ENCODE measurements around the gene NRXN3. TPM values are rescaled to one million over a fixed set of nuclear protein-coding genes. Genes with fewer than 3 reads are reported as not detected.

The NRXN3 gene
- total and polyA plus RNA-seq, 2 donors (not counting 1 experiment from before 2014, with no cell fraction given) = not detected

- H3K27ac ChIP-seq (ENCODE audit: low read length in 2 of 2) = no peak overlapping the region
- no peaks in the 10 kb centered on the region for H3K9me3 ChIP-seq (ENCODE audit: control extremely low read depth in 1 of 3, control insufficient read depth in 2 of 3, insufficient read depth in 1 of 3, low read length in 2 of 3)
- ATAC-seq (ENCODE audit: low read depth) = no peak
- Mint-ChIP-seq H3K9me3 (ENCODE audit: insufficient read depth) (no peaks in the 10 kb centered on the region), H3K27ac (no peak overlapping the region), H3K4me3 (no peak overlapping the region), H3K27me3 (no peaks in the 10 kb centered on the region), H3K4me1 (no peaks in the 10 kb centered on the region)
- H3K9ac ChIP-seq (ENCODE audit: low read length) = no peak overlapping the region
- CTCF ChIA-PET = no interaction called here
- WGBS (ENCODE audit: insufficient coverage) = 52% methylated on average over 2 of the region's 2 CpGs
- no peak overlapping the region for H3K4me2 ChIP-seq (replicated peaks; ENCODE audit: low read depth, low read length, poor library complexity, severe bottlenecking)
- H4K20me1 ChIP-seq (ENCODE audit: control insufficient read depth, insufficient read depth, low read length, poor library complexity, severe bottlenecking) = no peaks in the 10 kb centered on the region
- no peak overlapping the region for H3K4me3 ChIP-seq (ENCODE audit: control extremely low read depth in 1 of 5, extremely low read depth in 1 of 5, insufficient read depth in 1 of 5, low read depth in 2 of 5, low read length in 4 of 5)
- H3K79me2 ChIP-seq (ENCODE audit: control insufficient read depth, insufficient read depth, low read length) = no peaks in the 10 kb centered on the region
- no peaks in the 10 kb centered on the region for H3K4me1 ChIP-seq (ENCODE audit: control insufficient read depth in 2 of 2, insufficient read depth in 2 of 2, low read length in 2 of 2)
- TF ChIP-seq CTCF (IDR thresholded peaks at IDR 0.05) (no peak), EZH2 (IDR thresholded peaks at IDR 0.05; ENCODE audit: borderline replicate concordance, insufficient read depth, low read depth, low read length, poor library complexity, severe bottlenecking) (no peak)
- intact Hi-C loops (cut with micrococcal nuclease) = no loop called here
- POLR2A ChIA-PET = no interaction called here
- no peak overlapping the region for H2AFZ ChIP-seq (ENCODE audit: insufficient read depth, low read depth, low read length, poor library complexity, severe bottlenecking)
- DNase-seq = no peak
- H3K27me3 ChIP-seq (replicated peaks in 1 of 4; ENCODE audit: control extremely low read depth in 1 of 4, control insufficient read depth in 3 of 4, insufficient read depth in 4 of 4, low read length in 3 of 4) = no peaks in the 10 kb centered on the region
- H3K36me3 ChIP-seq (replicated peaks in 1 of 2; ENCODE audit: control extremely low read depth in 1 of 2, control insufficient read depth in 1 of 2, extremely low read depth in 1 of 2, insufficient read depth in 2 of 2, low read length in 1 of 2) = no peaks in the 10 kb centered on the region
These were observed 255.2 kb downstream of the NRXN3 start for GRCh38 chr14:78425330-78425729.

GRCh38 chr14:78425782-78426181 is 255.6 kb downstream of the NRXN3 start:
- Histone ChIP-seq H3K4me1 (ENCODE audit: control insufficient read depth in 2 of 2, insufficient read depth in 2 of 2, low read length in 2 of 2) (no peaks in the 10 kb centered on the region), H3K36me3 (replicated peaks in 1 of 2; ENCODE audit: control extremely low read depth in 1 of 2, control insufficient read depth in 1 of 2, extremely low read depth in 1 of 2, insufficient read depth in 2 of 2, low read length in 1 of 2) (no peaks in the 10 kb centered on the region), H2AFZ (ENCODE audit: insufficient read depth, low read depth, low read length, poor library complexity, severe bottlenecking) (no peak overlapping the region), H3K27me3 (replicated peaks in 1 of 4; ENCODE audit: control extremely low read depth in 1 of 4, control insufficient read depth in 3 of 4, insufficient read depth in 4 of 4, low read length in 3 of 4) (no peaks in the 10 kb centered on the region), H3K27ac (ENCODE audit: low read length in 2 of 2) (no peak overlapping the region), H3K4me2 (replicated peaks; ENCODE audit: low read depth, low read length, poor library complexity, severe bottlenecking) (no peak overlapping the region), H3K79me2 (ENCODE audit: control insufficient read depth, insufficient read depth, low read length) (no peaks in the 10 kb centered on the region), H3K4me3 (ENCODE audit: control extremely low read depth in 1 of 5, extremely low read depth in 1 of 5, insufficient read depth in 1 of 5, low read depth in 2 of 5, low read length in 4 of 5) (no peak overlapping the region), H3K9ac (ENCODE audit: low read length) (no peak overlapping the region), H4K20me1 (ENCODE audit: control insufficient read depth, insufficient read depth, low read length, poor library complexity, severe bottlenecking) (no peaks in the 10 kb centered on the region), H3K9me3 (ENCODE audit: control extremely low read depth in 1 of 3, control insufficient read depth in 2 of 3, insufficient read depth in 1 of 3, low read length in 2 of 3) (no peaks in the 10 kb centered on the region)
- WGBS (ENCODE audit: insufficient coverage) = 69% methylated on average over 3 of the region's 4 CpGs
- CTCF ChIA-PET = no interaction called here
- H3K4me1 Mint-ChIP-seq = no peaks in the 10 kb centered on the region
- intact Hi-C loops (cut with micrococcal nuclease) = no loop called here
- no peaks in the 10 kb centered on the region for H3K9me3 Mint-ChIP-seq (ENCODE audit: insufficient read depth)
- ATAC-seq (ENCODE audit: low read depth) = no peak
- H3K27ac Mint-ChIP-seq = no peak overlapping the region
- H3K4me3 Mint-ChIP-seq = no peak overlapping the region
- no peak for TF ChIP-seq EZH2 (IDR thresholded peaks at IDR 0.05; ENCODE audit: borderline replicate concordance, insufficient read depth, low read depth, low read length, poor library complexity, severe bottlenecking)
- TF ChIP-seq CTCF (IDR thresholded peaks at IDR 0.05) = no peak
- DNase-seq = no peak
- POLR2A ChIA-PET = no interaction called here
- no peaks in the 10 kb centered on the region for H3K27me3 Mint-ChIP-seq
